HG03460 (cell line): ENCODE measurements around the gene HOXA13.

Experiments
- ATAC-seq: cut with Tn5 transposase; IDR thresholded peaks from one replicate; pipeline ENCODE4 v1.9.1; 2021; ENCODE audit not compliant: unreplicated experiment

HOXA13 gene

DNA sequence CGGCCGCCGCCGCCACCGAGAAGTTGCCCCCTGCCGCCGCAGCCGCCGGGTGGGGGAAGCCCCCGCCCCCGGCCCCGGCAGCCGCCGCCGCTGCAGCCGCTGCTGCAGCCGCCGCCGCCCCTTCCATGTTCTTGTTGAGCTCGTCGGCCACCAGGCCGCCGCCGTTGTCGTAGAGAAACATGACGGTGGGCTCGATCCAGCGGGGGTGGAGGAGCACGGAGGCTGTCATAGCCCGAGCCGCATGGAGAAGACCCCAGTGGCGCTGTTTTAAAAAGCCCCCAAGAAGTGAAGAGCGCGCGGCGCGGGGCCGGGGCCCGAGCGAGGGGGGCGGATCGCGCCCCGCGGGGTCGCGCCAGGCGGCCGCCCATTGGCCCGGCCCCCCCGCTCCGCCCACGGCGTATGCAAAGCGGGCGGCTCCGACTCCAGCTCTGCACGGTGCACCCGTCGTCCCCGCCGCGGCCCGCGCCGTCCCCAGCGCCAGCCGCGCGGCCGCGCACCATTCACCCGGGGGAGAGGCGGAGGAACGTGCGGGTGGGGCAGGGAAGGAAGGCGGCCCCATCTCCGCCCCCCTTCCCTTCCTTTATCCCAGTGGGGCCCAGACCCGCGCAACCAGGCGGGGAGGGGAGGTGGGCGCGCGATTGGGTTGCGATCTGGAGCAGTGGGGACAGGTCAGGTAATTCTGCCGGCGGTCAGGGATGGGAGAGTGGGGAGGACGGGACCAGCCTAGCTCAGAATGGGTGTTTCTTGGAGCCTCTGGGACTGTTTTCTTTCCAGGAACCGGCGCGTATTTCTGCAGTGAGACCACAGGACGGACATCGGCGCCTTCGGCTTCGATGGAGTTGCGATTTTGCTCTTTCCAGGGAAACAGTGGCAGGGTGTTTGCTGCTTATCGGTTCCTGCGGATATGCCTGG lies at the start of gene HOXA13:
Gene HOXA13, minus strand, starts transcription at position 243 of the 912 bp plus-strand sequence. Its CDS starts 14 bp downstream, at position 229.
- ATAC-seq: no peak

DNA sequence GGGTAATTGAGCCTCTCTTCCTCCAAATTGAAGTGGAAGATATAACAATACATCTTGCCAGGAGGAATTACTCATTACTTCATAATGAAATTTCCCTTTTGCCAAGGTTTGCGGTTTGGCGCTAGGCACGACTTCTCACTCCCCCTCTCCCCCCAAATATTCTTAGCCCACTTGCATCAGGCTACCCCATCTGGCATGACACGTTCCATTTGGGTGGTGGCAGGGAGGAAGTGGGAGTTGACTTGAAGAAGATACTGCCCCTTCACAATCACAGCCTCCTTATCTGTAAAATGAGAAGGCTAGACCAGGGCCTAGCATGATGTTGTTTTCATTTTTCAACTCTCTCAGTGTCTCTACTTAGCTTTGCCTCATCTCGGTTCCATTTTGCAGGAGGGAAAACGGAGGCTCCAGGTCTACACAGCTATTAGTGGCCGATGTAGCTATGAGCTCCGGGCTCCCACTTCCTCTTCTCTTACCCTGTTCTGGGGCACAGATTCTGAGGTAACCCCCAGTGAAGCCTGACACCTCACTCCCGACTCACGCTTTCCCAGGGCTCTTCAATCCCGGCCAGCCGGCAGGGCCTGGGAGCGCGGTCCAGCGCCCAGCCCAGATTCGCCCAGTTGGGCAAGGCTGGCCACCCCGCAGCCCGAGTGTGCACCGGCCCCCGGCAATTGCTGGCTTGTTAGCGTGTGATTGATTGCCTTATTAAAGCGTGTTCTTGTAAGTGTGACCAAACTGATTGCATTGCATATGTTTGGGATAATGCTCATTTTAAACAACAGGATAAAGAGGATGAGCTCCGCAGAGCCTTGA lies 49.2 kb upstream of the HOXA13 start:
- ATAC-seq: no peak

DNA sequence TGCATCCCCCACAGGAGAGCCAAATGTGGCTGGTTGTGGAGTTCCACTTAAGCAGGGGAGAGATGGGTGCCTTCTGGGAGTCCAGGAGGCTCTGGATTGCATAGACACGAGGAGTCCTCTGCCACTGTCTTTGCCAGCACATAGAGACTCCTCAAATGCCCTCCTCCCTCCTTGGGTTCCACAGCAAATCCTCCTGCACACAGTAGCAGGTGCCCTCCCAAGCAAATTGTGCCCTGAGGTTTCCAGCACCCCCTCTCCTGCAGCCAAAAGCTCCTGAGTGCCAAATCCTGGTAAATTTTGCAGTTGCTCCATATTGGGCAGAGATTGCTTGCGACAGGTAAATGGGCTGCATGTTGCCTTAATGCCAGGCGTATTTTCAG lies 48.5 kb upstream of the HOXA13 start:
- ATAC-seq: no peak

DNA sequence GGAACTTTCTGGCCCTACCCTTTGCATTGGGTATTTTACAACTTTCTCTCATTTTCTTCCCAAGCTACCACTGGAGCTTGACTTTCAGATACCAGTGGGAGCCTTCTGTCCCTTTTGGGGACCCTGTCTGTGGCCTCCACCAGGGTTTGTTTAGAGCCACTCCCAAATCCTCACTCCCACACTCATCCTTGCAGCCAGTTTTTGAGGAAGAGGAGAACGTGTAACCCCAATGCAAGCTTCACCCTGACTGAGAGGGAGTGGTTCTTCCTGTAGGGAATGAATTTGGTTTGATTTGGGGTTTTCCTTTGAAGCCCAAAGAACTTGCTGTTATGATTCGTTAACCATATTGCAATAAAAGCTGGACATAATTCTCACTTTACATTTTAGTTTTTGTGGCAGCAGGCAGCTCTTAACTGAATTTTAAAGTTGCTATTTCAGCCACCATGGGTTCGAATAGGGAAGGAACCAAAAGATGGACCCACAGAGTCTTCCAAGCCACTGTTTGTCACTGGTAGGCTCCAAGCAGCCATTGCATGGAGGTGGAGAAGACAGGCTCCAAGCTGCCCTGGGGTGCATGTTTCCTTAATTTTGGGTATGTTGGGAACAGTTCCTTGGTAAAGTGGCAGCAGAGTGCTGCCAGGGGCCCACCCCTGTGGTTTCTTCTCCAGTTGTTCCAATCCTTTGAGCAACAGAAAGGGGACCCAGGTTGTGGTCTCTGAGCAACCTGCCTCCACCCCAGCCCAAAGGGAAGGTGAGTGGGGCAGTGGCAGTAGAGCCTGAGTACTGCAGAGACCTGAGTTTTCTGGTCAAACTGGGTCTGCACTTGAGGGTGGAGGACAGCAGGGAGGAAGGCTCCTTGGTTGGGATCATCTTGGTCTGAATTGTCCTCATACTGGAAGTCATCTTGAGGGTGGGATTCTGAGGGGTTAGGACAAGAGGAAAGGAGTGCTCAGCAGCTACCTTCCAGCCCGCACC lies 47.8 kb upstream of the HOXA13 start:
- no peak for ATAC-seq

DNA sequence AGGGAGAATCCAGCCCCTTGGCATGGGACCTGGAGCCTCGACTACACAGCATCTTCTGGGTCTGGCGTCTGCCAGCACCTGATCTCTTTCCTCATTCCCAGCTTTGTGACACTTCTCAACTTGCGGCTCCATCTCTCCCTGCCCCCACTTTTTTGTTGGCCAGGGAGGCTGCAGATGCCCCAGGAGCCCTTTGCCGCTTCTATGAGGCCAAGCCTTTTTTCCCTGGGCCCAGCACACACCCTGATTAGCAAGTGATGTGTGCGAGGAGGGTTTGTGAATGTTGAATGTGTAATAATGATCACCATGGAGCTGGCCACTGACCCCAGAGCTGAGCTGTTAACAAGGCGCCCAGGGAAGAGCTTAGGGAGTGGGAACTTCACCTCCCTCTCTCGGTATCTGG lies 47.1 kb upstream of the HOXA13 start:
- ATAC-seq: no peak

DNA sequence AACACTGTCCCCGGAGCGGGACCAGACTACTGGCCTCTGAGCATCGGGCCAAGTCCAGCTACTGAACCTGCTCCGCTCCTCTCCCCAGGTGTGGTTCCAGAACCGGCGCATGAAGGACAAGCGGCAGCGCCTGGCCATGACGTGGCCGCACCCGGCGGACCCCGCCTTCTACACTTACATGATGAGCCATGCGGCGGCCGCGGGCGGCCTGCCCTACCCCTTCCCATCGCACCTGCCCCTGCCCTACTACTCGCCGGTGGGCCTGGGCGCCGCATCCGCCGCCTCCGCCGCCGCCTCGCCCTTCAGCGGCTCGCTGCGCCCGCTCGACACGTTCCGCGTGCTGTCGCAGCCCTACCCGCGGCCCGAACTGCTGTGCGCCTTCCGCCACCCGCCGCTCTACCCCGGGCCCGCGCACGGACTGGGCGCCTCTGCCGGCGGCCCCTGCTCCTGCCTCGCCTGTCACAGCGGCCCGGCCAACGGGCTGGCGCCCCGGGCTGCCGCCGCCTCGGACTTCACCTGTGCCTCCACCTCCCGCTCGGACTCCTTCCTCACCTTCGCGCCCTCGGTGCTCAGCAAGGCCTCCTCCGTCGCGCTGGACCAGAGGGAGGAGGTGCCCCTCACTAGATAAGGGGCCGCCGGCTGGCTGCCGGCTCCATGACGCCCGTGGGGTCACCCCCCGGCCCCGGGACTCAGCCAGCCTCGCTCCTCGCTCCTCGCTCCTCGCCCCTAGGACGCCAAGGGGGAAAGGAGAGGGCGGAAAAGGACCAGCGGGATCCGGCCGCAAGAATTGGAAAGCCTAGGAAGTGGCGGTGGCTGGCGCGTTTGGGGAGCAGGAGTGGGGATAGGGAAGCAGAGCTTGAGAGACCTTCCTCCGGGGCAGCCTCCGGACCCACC lies 46.2 kb upstream of the HOXA13 start:
- no peak for ATAC-seq

DNA sequence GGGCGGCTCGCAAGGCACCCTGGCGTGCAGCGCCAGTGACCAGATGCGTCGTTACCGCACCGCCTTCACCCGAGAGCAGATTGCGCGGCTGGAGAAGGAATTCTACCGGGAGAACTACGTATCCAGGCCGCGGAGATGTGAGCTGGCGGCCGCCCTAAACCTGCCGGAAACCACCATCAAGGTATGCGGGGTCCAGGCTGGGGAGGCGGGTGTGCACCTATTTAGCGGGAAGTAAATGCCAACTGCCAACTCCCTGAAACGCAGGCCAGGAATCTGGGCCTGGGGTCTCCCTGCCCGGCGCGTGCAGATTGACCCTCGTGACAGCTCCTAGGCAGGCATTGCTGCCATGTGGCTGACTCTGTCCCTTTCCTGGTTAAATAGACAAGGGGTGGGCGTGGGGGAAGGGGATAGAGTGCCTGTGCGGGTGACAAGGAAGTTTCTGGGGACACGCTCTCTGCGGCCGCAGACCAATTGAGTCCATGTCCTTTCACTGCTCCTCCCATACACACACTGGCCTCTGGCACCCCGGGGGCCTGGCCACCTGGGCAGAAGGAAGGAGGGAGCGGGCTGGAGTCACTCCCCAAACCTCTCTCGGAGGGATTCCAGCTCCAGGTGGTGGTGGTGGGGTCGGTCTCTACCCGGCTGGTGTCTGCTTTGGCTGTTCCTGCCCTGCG lies 45.4 kb upstream of the HOXA13 start:
- no peak for ATAC-seq

DNA sequence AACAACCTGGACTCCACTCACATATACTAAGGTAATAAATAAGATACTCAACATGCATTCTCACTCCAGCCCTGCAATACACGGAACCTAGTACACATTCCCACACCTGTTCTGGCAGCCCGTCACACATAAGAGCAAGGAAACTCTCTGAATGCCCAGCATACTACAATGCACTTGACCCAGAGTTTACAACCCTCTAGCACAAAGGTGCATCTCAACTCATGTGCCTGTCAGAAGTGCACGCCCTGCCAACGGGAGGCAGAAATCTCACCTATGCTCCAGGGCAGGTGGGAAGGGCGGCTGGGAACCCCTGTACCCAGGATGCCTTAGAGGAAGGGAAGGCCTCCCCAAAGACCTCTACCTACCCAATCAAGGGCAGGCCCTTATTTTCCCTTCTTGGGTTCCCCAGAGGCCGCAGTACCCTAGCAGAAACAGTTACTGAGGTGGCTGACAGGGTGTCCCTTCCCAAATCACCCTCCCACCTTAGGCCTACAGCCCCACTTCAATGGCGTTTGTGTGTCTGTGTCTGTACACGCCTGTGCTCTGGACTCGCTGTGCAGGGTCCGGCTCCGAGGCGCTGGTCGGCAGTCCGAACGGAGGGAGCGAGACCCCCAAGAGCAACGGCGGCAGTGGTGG lies 44.7 kb upstream of the HOXA13 start:
- no peak for ATAC-seq

DNA sequence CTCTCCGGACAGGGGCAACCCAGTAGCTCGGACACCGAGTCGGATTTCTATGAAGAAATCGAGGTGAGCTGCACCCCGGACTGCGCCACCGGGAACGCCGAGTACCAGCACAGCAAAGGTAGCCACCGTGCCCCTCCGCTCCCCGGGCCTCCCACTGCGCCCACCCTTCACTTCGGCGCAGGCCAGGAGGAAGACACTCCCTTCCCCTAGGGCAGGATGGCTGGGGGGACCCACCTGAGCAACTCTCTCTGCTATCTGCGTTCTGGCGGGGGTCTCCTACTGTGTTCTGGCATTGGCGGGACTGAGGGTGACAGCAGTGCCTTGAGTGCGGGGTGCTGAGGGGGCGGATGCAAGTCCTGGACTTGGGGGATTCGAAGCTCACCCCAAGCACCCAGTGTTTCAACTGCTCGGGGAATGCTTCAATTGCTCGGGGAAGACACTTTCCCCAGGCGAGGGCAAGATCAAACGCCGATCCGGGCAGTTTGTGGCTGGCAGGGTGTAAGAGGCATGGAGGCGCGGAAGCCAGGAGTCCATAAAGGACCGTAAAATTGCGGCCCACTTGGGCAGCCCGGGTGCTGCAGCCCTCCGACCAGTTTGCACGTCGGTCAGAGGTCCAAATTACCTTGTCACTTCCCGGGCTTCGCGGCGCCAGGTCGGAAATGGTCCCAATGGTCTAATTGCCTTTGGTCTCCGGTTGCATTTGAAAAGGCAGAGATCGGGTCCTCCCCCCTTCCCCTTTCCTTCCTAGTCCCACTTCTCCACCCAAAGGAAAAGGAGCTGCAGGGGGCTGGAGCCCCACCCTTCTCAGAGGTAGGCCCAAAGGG lies 43.7 kb upstream of the HOXA13 start:
- no peak for ATAC-seq

DNA sequence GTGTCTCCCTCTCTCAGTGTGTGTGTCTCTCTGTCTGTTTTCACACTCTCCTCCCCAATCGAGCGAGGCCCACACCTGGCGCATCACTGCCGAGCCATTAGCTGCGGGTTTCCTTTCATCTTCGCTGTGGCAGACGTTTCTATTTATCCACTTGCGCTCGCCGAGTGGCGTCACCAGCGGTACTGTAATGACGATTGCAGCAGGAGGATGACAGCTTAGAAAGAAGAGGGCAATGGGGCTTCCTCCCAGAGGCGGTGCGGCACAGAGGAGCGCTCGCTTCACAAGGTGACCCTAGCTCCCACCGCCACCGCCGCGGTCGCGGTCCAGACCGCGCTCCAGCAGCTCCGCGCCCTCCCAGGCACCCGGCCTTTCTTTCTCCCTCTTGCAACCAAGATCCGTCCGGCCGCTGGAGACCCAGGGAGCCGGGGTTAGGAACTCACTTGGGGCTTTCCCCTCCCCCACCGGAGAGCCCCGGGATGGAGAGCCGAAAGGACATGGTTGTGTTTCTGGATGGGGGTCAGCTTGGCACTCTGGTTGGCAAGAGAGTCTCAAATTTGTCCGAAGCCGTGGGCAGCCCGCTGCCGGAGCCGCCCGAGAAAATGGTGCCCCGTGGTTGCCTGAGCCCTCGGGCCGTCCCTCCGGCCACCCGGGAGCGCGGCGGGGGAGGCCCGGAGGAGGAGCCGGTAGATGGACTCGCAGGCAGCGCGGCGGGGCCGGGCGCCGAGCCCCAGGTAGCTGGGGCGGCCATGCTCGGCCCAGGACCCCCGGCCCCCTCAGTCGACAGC lies 42.9 kb upstream of the HOXA13 start, which contains the start of gene EVX1:
Gene EVX1, plus strand, starts transcription at position 248 of the 785 bp plus-strand sequence. Its CDS starts 229 bp downstream, at position 477.
- ATAC-seq: no peak

DNA sequence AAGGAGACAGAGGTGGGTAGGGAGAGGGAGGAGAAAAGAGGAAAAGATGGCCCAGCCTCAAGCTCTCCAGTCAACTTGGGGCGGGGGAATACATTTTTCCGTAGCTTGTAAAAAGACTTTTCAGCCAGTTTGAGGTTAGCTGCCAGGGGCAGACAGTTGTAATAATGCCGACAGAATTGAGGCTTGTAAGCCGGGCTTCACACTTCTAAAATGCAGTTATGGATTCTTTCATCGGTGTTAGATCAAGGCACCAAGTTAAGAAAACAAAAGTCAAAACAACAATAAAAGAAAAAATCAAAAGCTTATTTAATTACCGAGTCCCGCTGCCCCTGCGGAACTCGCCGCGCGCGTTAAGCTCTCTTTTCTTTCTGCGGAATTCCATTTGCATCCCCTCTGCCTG lies 42.3 kb upstream of the HOXA13 start:
- no peak for ATAC-seq

DNA sequence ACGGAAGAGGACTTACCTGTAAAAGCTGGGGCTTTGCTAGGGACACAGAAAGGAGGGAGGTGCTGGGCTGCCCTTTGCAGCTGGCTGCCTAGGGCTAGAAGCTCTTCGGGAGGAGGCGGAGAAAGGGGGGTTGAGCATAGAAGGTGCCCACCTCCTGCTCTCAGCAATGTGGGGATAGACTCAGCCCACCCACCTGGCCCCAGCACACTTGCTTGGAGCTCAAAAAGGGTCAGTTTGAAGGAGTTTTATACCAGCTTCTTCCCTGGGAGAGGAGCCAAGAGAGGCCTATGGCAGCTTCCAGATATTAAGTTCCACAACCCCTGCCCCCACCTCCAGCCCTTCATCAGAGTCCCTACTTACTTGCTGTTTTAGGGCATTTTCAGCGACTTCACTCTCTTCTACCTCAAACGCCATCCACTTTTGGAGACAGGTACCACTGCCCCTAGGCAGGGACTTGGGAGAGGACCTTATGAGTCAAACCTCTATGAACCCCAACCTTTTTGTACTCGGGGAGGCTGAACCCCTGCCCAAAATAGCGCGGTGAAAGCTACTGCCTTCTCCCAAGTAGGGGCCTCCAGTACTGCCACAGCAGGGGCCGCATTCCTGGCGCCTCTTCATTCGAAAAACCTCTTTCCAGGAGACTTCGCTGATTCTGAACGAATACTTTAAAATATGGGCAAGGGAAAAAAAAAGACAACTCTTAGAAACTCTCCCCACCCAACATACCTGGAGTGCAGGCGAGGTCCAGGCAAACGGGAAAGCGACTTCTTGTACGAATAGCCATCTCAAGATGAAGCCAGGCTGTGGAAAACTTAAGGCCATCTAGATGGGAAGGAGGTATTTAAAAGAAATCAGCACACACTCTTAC lies 41.5 kb upstream of the HOXA13 start:
- no peak for ATAC-seq

DNA sequence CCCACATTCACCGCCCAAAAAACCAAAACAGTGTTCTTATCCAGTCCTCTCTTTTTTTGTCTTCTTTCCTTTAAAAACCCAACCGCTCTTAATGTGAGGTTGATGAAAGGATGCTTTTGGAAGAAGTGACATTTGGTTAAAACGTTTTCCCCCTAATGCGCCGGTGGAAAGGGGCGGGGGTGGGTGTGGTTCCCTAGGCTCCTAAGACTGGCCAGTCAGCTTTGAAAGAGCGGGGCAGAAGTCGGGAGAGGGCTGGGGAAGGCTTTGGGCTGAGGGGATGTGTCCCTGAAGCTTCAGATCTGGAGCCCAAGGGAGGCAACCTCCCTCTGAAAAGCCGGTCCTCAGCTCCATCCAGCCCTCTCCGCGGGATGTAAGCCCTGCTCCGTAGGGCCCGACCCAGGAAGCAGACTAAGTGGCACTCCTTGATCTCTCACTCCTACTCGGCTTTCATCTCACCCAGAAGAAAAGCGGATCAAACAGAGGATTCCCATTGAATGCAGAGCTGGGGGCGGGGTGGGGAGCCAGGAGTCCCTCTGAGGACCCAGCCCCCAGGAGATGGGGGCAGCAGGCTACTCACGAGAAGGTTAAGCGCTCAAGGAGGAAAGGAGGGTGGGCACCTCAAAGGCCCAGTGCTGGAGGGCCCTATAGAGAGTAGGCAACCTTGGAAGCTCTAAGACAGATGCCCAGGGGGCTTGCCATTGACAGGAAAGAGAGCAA lies 40.3 kb upstream of the HOXA13 start:
- no peak for ATAC-seq

DNA sequence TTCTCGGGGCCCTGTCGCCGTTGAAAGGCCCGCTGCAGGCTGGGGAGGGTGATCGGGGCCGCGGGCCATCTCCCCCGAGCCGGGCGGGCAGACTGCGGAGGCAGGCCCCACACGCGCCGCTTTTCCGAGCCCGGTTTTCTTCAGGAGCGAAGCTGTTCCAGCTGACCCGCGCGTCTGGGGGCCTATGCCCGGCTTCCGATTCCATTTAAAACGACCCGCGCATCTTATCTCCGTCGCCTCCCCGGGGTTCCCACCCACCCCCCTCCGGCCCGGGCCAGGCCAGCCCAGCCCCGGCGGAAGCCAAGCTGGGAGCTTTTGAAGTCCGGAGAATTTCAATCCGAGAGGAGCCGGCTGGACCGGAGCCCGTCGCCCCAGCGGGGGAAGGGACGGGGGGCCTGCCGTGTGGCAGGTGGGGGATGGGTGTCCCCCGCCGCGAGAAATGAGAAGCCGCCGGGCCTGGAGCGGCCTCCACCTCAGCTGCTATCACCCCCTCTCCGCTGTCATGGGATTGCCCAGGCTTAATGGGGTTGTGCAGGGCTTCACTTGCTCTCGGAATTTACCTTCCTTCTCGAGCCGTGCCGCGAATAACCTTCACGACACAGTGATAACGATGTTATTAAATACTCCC lies 39.6 kb upstream of the HOXA13 start:
- no peak for ATAC-seq

DNA sequence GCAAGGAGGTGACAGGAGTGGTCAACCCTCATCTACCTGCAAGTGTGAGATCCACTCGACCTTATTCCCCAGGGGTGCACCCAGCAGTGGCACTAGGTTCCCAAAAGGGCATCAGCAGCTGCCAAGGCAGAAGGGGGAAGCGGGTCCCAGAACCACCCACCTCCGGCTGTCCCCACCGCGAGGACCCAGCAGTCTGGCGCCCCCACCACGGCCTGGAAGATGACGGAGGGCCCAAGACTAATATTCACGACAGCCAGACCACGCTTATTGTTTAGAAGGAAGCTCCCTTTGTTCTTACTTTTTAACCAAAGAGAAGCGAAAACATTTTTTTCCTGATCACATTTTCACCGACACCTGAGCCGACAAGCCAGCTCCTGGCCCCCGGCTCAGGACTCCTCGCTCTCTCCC lies 39.1 kb upstream of the HOXA13 start:
- no peak for ATAC-seq
